Measurements from ENCODE around the gene PHGDH.
A peak's percentile ranks its signal among the peaks of the same experiment; 100 is the strongest.
"Not testable (repeated sequence)": the region's sequence is repeated elsewhere in the genome, so short reads cannot be mapped to it uniquely, and the experiment has no call there.

PHGDH gene

GRCh38 chr1:119711804-119712341 lies at the start of gene PHGDH:
Gene PHGDH, plus strand, starts transcription at chr1:119711934. Its CDS starts 89 bp downstream, at chr1:119712023.
- DNase-seq = peak; percentile 71

GRCh38 chr1:119662034-119662437 lies 49.7 kb upstream of the PHGDH start:
- peak; percentile 14 for DNase-seq

- no peak for DNase-seq
Measured at GRCh38 chr1:119664067-119664466, 47.7 kb upstream of the PHGDH start.

- DNase-seq = no peak
Measured at GRCh38 chr1:119667173-119667572, 44.6 kb upstream of the PHGDH start.

GRCh38 chr1:119670898-119671297 lies 40.8 kb upstream of the PHGDH start:
- no peak for DNase-seq

- no peak for DNase-seq
Measured at GRCh38 chr1:119673171-119673940, 38.4 kb upstream of the PHGDH start.

- DNase-seq = no peak
Measured at GRCh38 chr1:119674111-119674526, 37.6 kb upstream of the PHGDH start.

- DNase-seq = peak; percentile 88
Measured at GRCh38 chr1:119674835-119675289, 36.9 kb upstream of the PHGDH start.

- peak; percentile 93 for DNase-seq
Measured at GRCh38 chr1:119675349-119676345, 36.1 kb upstream of the PHGDH start.

GRCh38 chr1:119676571-119677206 lies 35.0 kb upstream of the PHGDH start:
- DNase-seq = peak; percentile 8

GRCh38 chr1:119679223-119679622 lies 32.5 kb upstream of the PHGDH start:
- DNase-seq = no peak

- DNase-seq = peak; percentile 5
Measured at GRCh38 chr1:119680193-119680592, 31.5 kb upstream of the PHGDH start.

- no peak for DNase-seq
Measured at GRCh38 chr1:119680723-119681122, 31.0 kb upstream of the PHGDH start.

- no peak for DNase-seq
Measured at GRCh38 chr1:119681560-119681959, 30.2 kb upstream of the PHGDH start.

GRCh38 chr1:119682141-119682540 lies 29.6 kb upstream of the PHGDH start:
- no peak for DNase-seq

GRCh38 chr1:119683893-119684292 lies 27.8 kb upstream of the PHGDH start:
- no peak for DNase-seq

- DNase-seq = no peak
Measured at GRCh38 chr1:119686661-119687060, 25.1 kb upstream of the PHGDH start.

GRCh38 chr1:119687434-119688079 lies 24.2 kb upstream of the PHGDH start:
- no peak for DNase-seq

- DNase-seq = no peak
Measured at GRCh38 chr1:119688810-119689209, 22.9 kb upstream of the PHGDH start.

GRCh38 chr1:119689511-119689910 lies 22.2 kb upstream of the PHGDH start:
- no peak for DNase-seq

GRCh38 chr1:119696863-119697262 lies 14.9 kb upstream of the PHGDH start:
- not testable (repeated sequence) for DNase-seq

- DNase-seq = no peak
Measured at GRCh38 chr1:119697598-119697997, 14.1 kb upstream of the PHGDH start.
